SJSA1 (cell line): ENCODE results near the gene SCAMP3. TPM values are rescaled to one million over a fixed set of nuclear protein-coding genes. Genes with fewer than 3 reads are reported as not detected.
"Not testable (repeated sequence)": the region's sequence is repeated elsewhere in the genome, so short reads cannot be mapped to it uniquely, and the experiment has no call there.

Source experiments
- DNase-seq, 2 experiments: peaks; one replicate each; pipeline ENCODE4 v3.0.0-alpha.2; 2015 to 2020; ENCODE audit warnings: low spot score in 2 of 2, low read depth in 1 of 2
- H3K27ac ChIP-seq: fragments of 250-450 bp; sonication (Bioruptor Pico); 2 replicates; pipeline ENCODE4 v1.5.1; 2020; ENCODE audit warnings: mild to moderate bottlenecking, moderate library complexity
- H3K27me3 ChIP-seq: fragments of 250-450 bp; sonication (Bioruptor Pico); replicated peaks from 2 replicates; pipeline ENCODE4 v1.5.1; 2020; ENCODE audit warnings: mild to moderate bottlenecking, moderate library complexity
- H3K36me3 ChIP-seq: fragments of 250-450 bp; sonication (Bioruptor Pico); 2 replicates; pipeline ENCODE4 v1.5.1; 2020; ENCODE audit warnings: mild to moderate bottlenecking
- H3K4me1 ChIP-seq: fragments of 250-450 bp; sonication (Bioruptor Pico); replicated peaks from 2 replicates; pipeline ENCODE4 v1.6.1; 2021; ENCODE audit warnings: mild to moderate bottlenecking
- H3K4me3 ChIP-seq: fragments of 250-450 bp; sonication (Bioruptor Pico); 2 replicates; pipeline ENCODE4 v1.5.1; 2020; ENCODE audit warnings: mild to moderate bottlenecking
- H3K9me3 ChIP-seq: fragments of 250-450 bp; sonication (Bioruptor Pico); replicated peaks from 2 replicates; pipeline ENCODE4 v1.5.1; 2020; ENCODE audit warnings: mild to moderate bottlenecking
- total RNA-seq: library from RNA; depleted of rRNA; stranded (reverse); fragments of >200 nt; shearing (Covaris generic); gene quantifications from 2 replicates; pipeline ENCODE4 v1.2.3, GENCODE V29; 2014

The SCAMP3 gene
- total RNA-seq, 1 experiment from 2014 or later: 55.9 TPM

DNA sequence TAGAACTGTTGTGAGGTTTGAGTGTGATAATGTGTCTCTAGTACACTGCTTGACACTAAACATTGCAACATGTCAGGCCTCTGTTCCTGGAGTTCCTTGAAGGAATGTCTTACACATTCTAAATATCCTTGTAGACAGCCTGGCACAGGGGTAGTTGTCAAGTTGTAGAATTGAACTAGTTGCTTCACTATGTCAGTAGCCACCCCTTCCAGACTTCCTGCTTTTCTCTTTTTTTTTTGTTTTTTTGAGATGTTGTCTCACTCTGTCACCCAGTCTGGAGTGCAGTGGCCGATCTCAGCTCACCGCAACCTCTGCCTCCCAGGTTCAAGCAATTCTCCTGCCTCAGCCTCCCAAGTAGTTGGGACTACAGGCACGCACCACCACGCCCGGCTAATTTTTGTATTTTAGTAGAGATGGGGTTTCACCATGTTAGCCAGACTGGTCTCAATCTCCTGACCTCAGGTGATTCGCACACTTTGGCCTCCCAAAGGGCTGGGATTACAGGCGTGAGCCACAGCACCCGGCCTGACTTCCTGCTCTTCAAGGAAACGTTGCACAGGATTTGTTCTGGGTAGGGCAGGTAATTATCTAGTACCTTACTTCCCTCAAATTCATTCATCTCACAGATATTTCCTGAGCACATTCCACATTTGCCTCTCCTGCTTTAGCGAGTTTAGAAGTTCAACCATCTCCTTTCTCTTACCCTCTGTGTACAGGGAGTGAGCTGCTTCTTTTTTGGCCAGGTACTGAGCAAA, 41.8 kb downstream of the SCAMP3 start:
- peaks cover 26% of the 10 kb centered on the region for H3K4me1 ChIP-seq
- H3K4me3 ChIP-seq, DNase-seq, H3K27me3 ChIP-seq, H3K27ac ChIP-seq, H3K9me3 ChIP-seq: not testable (repeated sequence)
- H3K36me3 ChIP-seq: peaks cover 15% of the 10 kb centered on the region

DNA sequence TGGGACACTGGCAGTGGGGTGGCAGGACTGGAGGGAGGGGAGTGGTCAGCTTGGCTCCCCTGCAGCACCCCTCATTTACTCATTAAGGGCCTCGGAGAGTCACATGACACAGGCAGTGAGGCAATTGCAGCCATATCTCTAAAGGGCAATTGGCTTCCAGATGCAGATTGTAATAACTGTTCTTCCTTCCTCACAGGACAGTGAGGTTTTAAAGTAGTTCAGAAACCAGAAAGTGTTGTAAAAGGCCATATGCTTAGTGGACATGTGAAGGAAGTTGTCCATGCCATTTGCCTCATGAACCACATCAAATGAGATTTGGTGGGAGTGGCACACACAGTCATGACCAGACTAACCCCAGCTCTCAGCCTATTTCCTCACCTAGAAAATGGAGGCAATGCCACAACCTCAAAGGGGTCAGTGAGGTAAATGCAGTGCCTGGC, 42.5 kb downstream of the SCAMP3 start:
- no peak overlapping the region for H3K27ac ChIP-seq

DNA sequence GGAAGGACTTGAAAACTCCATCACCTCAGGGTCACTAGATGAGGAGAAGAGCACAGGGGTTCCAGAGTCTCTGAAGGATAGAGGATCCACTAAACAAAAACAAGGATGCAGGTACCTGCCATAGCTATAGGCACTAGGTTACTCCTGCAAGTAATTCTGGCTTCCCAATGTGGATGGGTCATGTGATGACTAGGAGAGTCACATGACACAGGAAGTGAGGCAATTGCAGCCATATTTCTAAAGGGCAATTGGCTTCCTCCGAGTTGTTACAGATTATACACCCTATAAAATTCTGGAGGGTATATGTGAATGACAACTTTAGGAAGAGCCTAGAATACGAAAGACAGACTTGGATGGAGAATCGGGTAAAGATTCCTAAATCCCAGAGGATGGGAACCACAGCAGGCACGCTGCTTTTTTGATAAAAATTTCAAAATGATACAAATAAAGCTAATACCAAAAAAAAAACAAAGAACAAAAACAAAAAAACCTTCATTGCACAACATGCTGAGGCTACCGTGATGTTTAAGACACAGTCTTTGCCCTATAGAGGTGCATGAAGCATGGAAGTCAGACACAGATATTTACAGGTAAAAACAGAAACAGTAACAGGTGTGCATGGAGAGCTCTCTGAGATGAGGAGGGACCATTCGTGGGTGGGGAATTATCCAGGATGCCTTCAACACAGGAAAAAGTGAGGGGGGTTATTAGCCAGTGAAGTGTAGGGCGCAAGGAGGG, 43.1 kb downstream of the SCAMP3 start:
- H3K4me3 ChIP-seq: no peak overlapping the region
- H3K27ac ChIP-seq: no peak overlapping the region

More for the DNA sequence above, 42.5 kb downstream of the SCAMP3 start:
- peaks cover 15% of the 10 kb centered on the region for H3K36me3 ChIP-seq
- no peaks in the 10 kb centered on the region for H3K27me3 ChIP-seq
- H3K4me1 ChIP-seq: peaks cover 18% of the 10 kb centered on the region
- no peaks in the 10 kb centered on the region for H3K9me3 ChIP-seq
- no peak overlapping the region for H3K4me3 ChIP-seq
- no peak for DNase-seq

DNA sequence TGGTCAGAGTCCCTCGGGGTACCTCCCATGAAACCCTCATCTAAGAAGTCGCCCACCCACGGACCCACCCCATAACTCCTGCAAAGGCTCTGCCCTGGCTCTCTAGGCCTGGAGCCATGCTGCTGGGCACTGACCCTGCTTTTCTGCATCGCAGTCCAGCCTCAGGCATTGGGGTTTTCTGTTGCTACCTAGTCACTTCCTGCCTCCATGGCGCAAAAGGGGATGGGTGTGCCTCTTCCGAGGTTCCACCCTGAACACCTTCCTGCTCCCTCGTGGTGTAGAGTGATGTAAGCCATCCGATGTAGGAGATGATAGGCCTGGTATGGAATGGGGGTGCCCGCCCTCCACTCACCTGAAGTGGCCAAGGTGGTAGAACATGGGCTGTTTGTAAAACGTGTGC, 47.5 kb downstream of the SCAMP3 start:
- H3K4me1 ChIP-seq, H3K4me3 ChIP-seq, H3K9me3 ChIP-seq, H3K27me3 ChIP-seq, H3K27ac ChIP-seq, DNase-seq: not testable (repeated sequence)
- peaks cover 19% of the 10 kb centered on the region for H3K36me3 ChIP-seq

More for the DNA sequence above, 43.1 kb downstream of the SCAMP3 start:
- H3K36me3 ChIP-seq: peaks cover 13% of the 10 kb centered on the region
- DNase-seq: no peak
- H3K4me1 ChIP-seq: peaks cover 12% of the 10 kb centered on the region
- no peaks in the 10 kb centered on the region for H3K27me3 ChIP-seq
- no peaks in the 10 kb centered on the region for H3K9me3 ChIP-seq

DNA sequence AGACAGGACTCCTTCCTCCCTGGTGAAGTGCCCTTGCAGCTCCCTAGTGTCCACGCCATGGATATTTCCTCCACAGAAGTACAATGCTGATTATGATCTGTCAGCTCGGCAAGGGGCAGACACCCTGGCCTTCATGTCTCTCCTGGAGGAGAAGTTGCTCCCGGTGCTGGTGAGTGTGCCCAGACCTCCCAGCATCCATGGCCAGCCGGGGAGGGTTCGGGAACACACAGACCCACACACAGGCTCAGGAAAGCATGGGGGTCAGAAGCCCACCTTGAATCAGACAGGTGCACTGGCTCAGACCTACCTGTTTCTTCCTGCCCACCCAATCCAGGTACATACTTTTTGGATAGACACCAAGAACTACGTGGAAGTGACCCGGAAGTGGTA, 50.1 kb downstream of the SCAMP3 start:
- not testable (repeated sequence) for H3K27me3 ChIP-seq

DNA sequence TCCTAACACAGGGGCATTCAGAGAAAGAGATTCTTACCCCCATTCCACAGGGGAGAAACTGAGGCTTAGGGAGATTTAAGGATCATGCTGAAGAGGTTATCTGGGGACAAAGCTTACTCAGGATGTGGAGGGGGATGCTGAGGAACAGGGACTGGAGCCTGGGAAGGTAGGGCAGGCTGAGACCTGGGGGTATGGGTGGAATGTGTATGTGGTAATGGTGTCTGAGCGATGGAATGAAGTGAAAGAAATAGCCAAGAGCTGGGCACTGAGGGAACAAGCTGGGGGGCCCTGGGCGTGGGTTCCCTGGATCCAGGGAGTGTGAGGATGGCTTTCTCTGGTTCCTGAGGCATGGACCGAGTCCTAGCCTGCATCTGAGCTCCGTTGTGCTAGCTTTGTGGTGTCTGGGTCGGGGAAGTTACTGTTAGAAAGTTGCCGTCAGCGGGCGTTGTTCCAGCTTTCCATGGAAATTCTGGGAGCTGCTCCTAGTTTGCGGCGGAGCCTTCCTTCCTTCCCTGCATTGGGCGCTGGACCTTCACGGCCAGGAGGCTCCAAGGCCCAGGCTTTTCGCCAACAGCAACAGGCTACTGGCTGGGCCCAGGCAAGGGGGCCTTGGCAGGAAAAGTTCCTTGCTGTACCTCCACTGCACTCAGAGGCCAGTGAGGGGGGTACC, 50.6 kb downstream of the SCAMP3 start:
- peaks cover 25% of the 10 kb centered on the region for H3K4me1 ChIP-seq
- not testable (repeated sequence) for DNase-seq

More for the DNA sequence above, 50.1 kb downstream of the SCAMP3 start:
- H3K9me3 ChIP-seq, H3K27ac ChIP-seq, DNase-seq, H3K4me3 ChIP-seq: not testable (repeated sequence)
- Histone ChIP-seq H3K4me1 (peaks cover 20% of the 10 kb centered on the region), H3K36me3 (peaks cover 18% of the 10 kb centered on the region)

DNA sequence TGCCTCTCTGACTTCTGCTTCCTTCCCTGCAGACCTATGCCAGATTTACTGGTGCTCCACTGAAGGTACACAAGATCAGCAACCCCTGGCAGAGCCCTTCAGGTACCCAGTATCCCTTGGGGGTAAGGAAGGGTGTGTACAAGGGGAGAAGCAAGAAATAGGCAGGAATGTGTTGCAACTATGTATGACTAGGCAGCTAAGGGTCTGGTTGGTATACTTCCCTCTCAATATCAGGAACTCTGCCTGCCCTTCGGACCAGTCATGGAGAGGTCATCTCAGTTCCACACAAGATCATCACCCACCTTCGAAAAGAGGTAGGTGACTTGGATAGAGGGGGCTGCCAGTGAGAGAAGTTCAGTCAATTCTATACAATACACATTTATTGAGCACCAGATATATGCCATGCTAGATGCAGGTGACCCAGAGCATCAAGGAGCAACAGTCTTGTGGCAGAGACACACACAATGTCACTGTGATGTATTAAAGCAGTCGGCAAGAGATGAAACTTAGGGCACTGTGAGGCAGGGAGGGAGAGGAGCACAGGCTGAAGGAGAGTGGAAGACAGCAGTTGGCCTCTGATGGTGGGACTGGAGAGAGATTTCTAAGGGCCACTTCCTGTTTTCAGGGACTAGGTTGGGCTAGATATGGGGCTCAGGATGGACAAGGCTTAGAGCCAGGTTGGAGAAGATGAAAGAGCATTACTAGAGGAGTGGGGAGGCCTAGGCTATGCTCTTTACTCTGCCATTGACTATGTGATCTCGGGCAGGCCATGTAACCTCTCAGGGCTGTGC, 51.7 kb downstream of the SCAMP3 start:
- Histone ChIP-seq H3K4me1 (peaks cover 25% of the 10 kb centered on the region), H3K36me3 (peaks cover 11% of the 10 kb centered on the region), H3K4me3 (peak overlapping the region; percentile 95; the same call in 1 of the 2 replicates), H3K27ac (no peak overlapping the region), H3K9me3 (no peaks in the 10 kb centered on the region), H3K27me3 (no peaks in the 10 kb centered on the region)
- DNase-seq: no peak

More for the DNA sequence above, 50.6 kb downstream of the SCAMP3 start:
- H3K4me3 ChIP-seq, H3K27me3 ChIP-seq, H3K9me3 ChIP-seq, H3K27ac ChIP-seq: not testable (repeated sequence)
- H3K36me3 ChIP-seq: peaks cover 18% of the 10 kb centered on the region

DNA sequence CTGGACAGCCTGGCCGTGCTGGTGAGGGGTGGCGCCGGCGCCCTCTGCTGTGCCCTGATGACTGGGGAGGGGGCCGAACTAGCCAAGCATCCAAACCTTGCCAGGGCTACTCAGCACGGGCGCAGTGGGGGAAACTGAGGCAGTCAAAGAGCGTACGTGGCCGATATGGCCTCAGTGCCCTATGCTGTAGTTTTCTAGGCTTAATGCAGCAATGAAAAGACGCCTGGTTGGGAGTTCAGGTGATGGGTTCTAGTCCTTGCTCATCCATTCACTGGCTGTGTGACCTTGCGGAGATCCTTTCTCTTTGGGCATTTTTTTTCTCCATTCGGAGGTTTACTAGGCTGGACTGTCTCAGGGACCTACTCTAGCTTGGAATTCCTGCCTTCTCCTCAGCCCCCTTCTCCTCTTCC, 52.8 kb downstream of the SCAMP3 start:
- peaks cover 25% of the 10 kb centered on the region for H3K4me1 ChIP-seq
- H3K27me3 ChIP-seq: no peaks in the 10 kb centered on the region
- H3K9me3 ChIP-seq: no peaks in the 10 kb centered on the region
- DNase-seq: no peak
- peak overlapping the region; percentile 100 for H3K27ac ChIP-seq
- peaks cover 11% of the 10 kb centered on the region for H3K36me3 ChIP-seq
- peak overlapping the region; percentile 95 for H3K4me3 ChIP-seq

DNA sequence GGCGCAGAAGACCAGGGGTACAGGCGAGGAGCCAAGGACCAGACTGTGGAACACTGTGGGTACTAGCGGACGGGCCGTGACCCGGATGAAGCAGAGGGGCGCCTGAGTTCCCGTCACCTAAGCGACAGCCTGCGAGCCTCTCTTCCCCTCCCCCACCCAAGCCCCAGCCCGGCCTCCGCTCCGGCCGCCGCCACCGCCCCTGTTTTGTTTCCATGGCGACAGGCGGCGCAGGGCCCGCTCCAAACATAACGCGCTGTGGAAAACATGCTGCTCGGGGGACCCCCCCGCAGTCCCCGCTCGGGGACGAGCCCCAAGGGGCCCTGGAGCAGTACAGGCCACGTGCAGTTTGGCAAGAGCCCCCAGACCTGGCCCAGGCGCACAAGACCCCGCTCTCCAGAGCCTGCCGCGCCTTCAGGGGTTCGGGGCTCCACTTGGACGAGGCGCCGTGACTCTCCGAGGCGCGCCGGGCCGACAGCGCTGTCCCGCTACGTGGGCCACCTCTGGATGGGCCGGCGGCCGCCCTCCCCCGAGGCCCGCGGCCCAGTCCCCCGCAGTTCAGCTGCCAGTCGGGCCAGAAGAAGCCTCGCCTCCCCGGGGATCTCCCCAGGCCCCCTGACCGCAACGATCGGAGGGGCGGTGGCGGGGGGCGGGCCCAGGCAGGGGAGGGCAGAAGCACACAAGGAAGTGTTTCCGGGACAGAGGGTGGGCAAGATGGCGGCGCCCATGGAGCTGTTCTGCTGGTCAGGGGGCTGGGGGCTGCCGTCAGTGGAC, 53.4 kb downstream of the SCAMP3 start, which contains the start of gene MTX1:
MTX1 (plus strand) TSS at position 155 of the 771 bp plus-strand sequence; CDS start at position 265, 110 bp downstream.
- H3K36me3 ChIP-seq: peaks cover 11% of the 10 kb centered on the region
- DNase-seq: peak; percentile 84 to 90
- no peaks in the 10 kb centered on the region for H3K9me3 ChIP-seq
- no peaks in the 10 kb centered on the region for H3K27me3 ChIP-seq
- peak within 1 kb of the TSS; percentile 100 for H3K27ac ChIP-seq
- H3K4me1 ChIP-seq: peaks cover 25% of the 10 kb centered on the region
- H3K4me3 ChIP-seq: peak within 1 kb of the TSS; percentile 95

DNA sequence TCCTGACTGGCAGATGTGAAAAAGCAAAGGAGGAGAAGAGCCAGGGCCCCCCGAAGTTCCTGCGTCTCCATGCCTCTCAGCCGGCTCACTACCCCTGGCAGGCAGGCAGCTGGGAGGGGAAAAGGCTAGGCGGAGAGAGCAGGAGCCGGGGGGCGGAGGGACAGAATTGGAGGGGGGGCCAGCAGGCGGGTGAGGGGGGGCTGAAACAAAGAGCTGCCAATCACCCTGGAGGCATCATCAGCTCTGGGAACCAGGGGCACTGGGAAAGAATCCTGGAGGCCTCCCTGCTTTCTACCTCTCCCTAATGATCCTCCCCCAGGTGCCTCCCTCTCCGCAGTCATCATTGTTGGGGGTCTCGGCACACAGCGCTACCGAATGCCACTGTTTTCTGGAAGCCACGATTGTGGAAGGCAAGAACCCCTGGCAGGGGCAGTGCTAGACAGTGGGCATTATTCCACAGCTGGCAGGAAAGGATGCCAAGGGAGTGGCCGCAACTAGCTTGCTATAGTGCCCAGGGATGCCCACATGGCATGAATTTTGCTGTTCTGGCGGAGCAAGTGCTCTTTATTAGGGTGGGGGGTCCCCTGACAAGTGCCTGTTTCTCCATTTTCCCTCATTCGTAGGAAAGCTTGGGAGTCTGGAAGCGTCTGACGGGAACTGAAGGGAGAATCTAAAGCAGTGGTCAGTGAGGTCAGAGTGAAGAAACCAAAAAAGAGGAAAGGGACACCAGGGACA, 54.2 kb downstream of the SCAMP3 start, which contains the start of gene THBS3:
THBS3 (minus strand) TSS at position 92 of the 735 bp plus-strand sequence; CDS start at position 71, 21 bp downstream.
- Histone ChIP-seq H3K36me3 (peaks cover 11% of the 10 kb centered on the region), H3K27me3 (no peaks in the 10 kb centered on the region), H3K9me3 (no peaks in the 10 kb centered on the region), H3K27ac (peak within 1 kb of the TSS; percentile 100), H3K4me3 (peak within 1 kb of the TSS; percentile 95), H3K4me1 (peaks cover 25% of the 10 kb centered on the region)
- DNase-seq: no peak

DNA sequence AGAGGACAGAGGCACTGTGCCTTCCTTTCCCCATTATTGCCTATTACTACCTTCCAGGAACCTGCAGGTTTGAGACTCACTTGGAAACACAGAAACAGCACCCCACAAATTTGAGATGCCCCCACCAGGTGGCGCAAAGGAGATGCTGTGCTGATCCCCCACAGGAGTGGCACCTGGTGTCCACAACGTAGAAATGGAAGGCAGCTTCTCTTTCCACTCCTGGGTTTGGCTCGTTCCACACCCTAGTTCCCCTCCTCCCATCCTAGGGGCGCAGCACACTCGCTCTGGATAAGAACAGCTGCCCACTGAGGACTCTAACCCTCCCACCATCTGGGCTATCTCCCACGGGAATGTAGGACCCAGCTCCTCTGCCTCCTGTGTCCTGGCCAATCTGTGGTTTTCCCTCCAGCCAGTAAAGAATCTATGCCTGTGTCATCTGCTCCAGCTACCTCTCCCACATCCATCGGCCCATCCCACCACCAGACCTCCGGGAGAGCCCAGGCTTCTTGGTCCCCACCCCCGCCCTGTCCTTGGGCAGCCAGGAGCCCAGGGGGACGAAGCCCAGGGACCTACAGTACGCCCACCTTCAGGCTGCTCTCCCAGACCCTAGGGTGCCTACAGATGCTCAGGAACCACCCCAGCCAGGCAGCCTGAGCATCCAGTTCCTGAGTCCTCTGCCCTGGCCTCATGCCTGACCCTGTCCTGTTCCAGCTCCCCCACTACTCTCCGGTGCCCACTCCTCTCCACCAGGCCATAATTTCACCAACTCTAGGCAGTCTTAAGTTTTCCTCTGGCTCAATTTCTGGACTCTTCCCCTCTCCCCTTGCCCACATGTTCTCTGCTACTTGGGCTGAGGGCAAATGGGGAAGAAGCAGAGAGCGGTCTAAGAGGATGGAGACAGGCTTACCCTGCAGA, 55.0 kb downstream of the SCAMP3 start:
- Histone ChIP-seq H3K36me3 (peaks cover 11% of the 10 kb centered on the region), H3K9me3 (no peaks in the 10 kb centered on the region), H3K27me3 (no peaks in the 10 kb centered on the region), H3K4me1 (peaks cover 25% of the 10 kb centered on the region), H3K27ac (no peak overlapping the region), H3K4me3 (no peak overlapping the region)
- DNase-seq: peak; percentile 74 to 87
